Erythroblast (primary cell): ENCODE measurements around the gene DDX31.

ENCODE experiments used
- GATA1 ChIP-seq: IDR thresholded peaks from 2 replicates; pipeline ENCODE4 v1.6.1; 2011; ENCODE audit warnings: low read depth, mild to moderate bottlenecking, control low read depth, low read length, moderate library complexity
- POLR2A ChIP-seq: IDR thresholded peaks from 2 replicates; pipeline ENCODE4 v1.6.1; 2011; ENCODE audit warnings: mild to moderate bottlenecking, low read length

- TF ChIP-seq POLR2A (no peak), GATA1 (no peak)
Observed at GRCh38 chr9:132605387-132605786, 64.4 kb downstream of the DDX31 start.
